GM19455 (cell line): Measurements from ENCODE around the gene ECSCR.
"Not testable (repeated sequence)": the region's sequence is repeated elsewhere in the genome, so short reads cannot be mapped to it uniquely, and the experiment has no call there.

Experiments used
- ATAC-seq: cut with Tn5 transposase; IDR thresholded peaks from one replicate; pipeline ENCODE4 v1.9.1; 2021; ENCODE audit not compliant: unreplicated experiment

ECSCR gene

GRCh38 chr5:139414581-139415130 lies 47.9 kb downstream of the ECSCR start:
- ATAC-seq: no peak

GRCh38 chr5:139413963-139414362 lies 48.6 kb downstream of the ECSCR start:
- ATAC-seq: no peak

GRCh38 chr5:139413153-139413552 lies 49.4 kb downstream of the ECSCR start:
- no peak for ATAC-seq

- no peak for ATAC-seq
Measured at GRCh38 chr5:139410993-139411828, 51.3 kb downstream of the ECSCR start.

- no peak for ATAC-seq
Measured at GRCh38 chr5:139410121-139410992, 52.2 kb downstream of the ECSCR start.

- ATAC-seq: not testable (repeated sequence)
Measured at GRCh38 chr5:139409116-139409515, 53.4 kb downstream of the ECSCR start.

- ATAC-seq: no peak
Measured at GRCh38 chr5:139408191-139408590, 54.4 kb downstream of the ECSCR start.

GRCh38 chr5:139407517-139407916 lies 55.0 kb downstream of the ECSCR start:
- ATAC-seq: no peak

GRCh38 chr5:139406963-139407362 lies 55.6 kb downstream of the ECSCR start:
- no peak for ATAC-seq

- no peak for ATAC-seq
Measured at GRCh38 chr5:139404484-139404840, 58.1 kb downstream of the ECSCR start.

GRCh38 chr5:139403787-139404483 lies 58.6 kb downstream of the ECSCR start, which contains the start of gene SPATA24:
SPATA24 (minus strand) TSS chr5:139404089; CDS start chr5:139404060, 29 bp downstream.
- ATAC-seq: peak; percentile 79

- no peak for ATAC-seq
Measured at GRCh38 chr5:139403418-139403786, 59.1 kb downstream of the ECSCR start.

GRCh38 chr5:139402561-139403158 lies 59.9 kb downstream of the ECSCR start:
- no peak for ATAC-seq

GRCh38 chr5:139401546-139401945 lies 61.0 kb downstream of the ECSCR start:
- no peak for ATAC-seq

- no peak for ATAC-seq
Measured at GRCh38 chr5:139399501-139400121, 62.9 kb downstream of the ECSCR start.
